Osteoblast (primary cell): ENCODE data around the gene CAPN14. TPM values are rescaled to one million over a fixed set of nuclear protein-coding genes. Genes with fewer than 3 reads are reported as not detected.

Experiments
- DNase-seq: peaks from one replicate; pipeline ENCODE4 v3.0.0; 2011; ENCODE audit warnings: low spot score, mixed read lengths; ENCODE audit not compliant: insufficient read length; ENCODE audit errors: missing footprints
- H2AFZ ChIP-seq: 2 replicates; pipeline ENCODE4 v1.6.0; 2011; ENCODE audit warnings: mild to moderate bottlenecking, low read length
- H3K27ac ChIP-seq: 2 replicates; pipeline ENCODE4 v1.5.1; 2011; ENCODE audit warnings: mild to moderate bottlenecking, low read depth, low read length, moderate library complexity
- H3K27me3 ChIP-seq: 2 replicates; pipeline ENCODE4 v1.6.0; 2012; ENCODE audit warnings: mild to moderate bottlenecking, control low read depth, inconsistent platforms, low read length, moderate library complexity; ENCODE audit not compliant: insufficient read depth
- H3K36me3 ChIP-seq: 2 replicates; pipeline ENCODE4 v1.5.1; 2011; ENCODE audit warnings: mild to moderate bottlenecking, low read length, control low read depth, moderate library complexity; ENCODE audit not compliant: insufficient read depth
- H3K4me1 ChIP-seq: 2 replicates; pipeline ENCODE4 v1.5.1; 2011; ENCODE audit warnings: mild to moderate bottlenecking, low read length, control low read depth, moderate library complexity; ENCODE audit not compliant: insufficient read depth
- H3K4me2 ChIP-seq: 2 replicates; pipeline ENCODE4 v1.6.0; 2011; ENCODE audit warnings: mild to moderate bottlenecking, low read length; ENCODE audit not compliant: insufficient read depth
- H3K4me3 ChIP-seq: fragments of 200-600 bp; sonication (generic); 3 replicates; pipeline ENCODE4 v1.5.1; 2012; ENCODE audit warnings: mild to moderate bottlenecking, low read length, inconsistent platforms; ENCODE audit not compliant: insufficient read depth
- H3K79me2 ChIP-seq: 2 replicates; pipeline ENCODE4 v1.6.0; 2012; ENCODE audit warnings: mild to moderate bottlenecking, low read length, control low read depth, inconsistent platforms; ENCODE audit not compliant: insufficient read depth
- H3K9me3 ChIP-seq: 2 replicates; pipeline ENCODE4 v1.5.1; 2011; ENCODE audit warnings: low read depth, low read length, control low read depth
- H4K20me1 ChIP-seq: 2 replicates; pipeline ENCODE4 v1.6.0; 2012; ENCODE audit warnings: mild to moderate bottlenecking, low read length, control low read depth; ENCODE audit not compliant: insufficient read depth
- CTCF ChIP-seq: IDR thresholded peaks from 2 replicates; pipeline ENCODE4 v1.5.1; 2011; ENCODE audit warnings: mild to moderate bottlenecking, low read depth, low read length, moderate library complexity; ENCODE audit errors: extremely low read depth
- total RNA-seq: library from RNA; depleted of rRNA; stranded (reverse); fragments of >200 nt; gene quantifications from 2 replicates; pipeline ENCODE4 v1.2.3, GENCODE V29; 2012

The CAPN14 gene
- total RNA-seq, 1 donor, result under 0.01 TPM

DNA sequence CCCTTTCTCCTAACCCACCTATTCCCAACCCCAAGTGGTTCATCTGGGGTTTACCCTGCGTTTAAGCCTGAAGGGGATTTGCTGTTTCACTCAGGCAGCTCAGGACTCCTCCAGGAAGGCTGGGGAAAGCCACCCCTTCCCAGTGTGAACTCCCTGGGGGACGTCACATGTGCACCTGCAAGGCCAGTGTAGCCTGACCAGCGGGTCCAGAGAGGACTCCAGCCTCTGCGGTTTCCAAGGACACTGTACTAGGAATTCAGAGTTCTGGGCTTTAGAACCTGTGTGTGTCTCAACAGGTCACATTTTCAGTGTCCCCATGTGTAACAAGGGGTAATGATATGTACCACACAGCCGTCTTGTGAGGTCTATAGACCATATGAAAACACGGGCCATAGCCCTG, 34.5 kb upstream of the CAPN14 start:
- Histone ChIP-seq H4K20me1 (no peaks in the 10 kb centered on the region), H3K4me2 (no peak overlapping the region), H2AFZ (no peak overlapping the region)

GRCh38 chr2:31251018-31251417, 33.7 kb upstream of the CAPN14 start:
- TF ChIP-seq CTCF, result no peak

More for the DNA sequence above, 34.5 kb upstream of the CAPN14 start:
- no peaks in the 10 kb centered on the region for H3K27me3 ChIP-seq
- no peak overlapping the region for H3K4me3 ChIP-seq
- no peak for DNase-seq
- no peak overlapping the region for H3K27ac ChIP-seq
- H3K4me1 ChIP-seq, result no peaks in the 10 kb centered on the region
- peaks cover 5% of the 10 kb centered on the region for H3K36me3 ChIP-seq
- H3K79me2 ChIP-seq, result no peaks in the 10 kb centered on the region
- no peaks in the 10 kb centered on the region for H3K9me3 ChIP-seq
- no peak for TF ChIP-seq CTCF

DNA sequence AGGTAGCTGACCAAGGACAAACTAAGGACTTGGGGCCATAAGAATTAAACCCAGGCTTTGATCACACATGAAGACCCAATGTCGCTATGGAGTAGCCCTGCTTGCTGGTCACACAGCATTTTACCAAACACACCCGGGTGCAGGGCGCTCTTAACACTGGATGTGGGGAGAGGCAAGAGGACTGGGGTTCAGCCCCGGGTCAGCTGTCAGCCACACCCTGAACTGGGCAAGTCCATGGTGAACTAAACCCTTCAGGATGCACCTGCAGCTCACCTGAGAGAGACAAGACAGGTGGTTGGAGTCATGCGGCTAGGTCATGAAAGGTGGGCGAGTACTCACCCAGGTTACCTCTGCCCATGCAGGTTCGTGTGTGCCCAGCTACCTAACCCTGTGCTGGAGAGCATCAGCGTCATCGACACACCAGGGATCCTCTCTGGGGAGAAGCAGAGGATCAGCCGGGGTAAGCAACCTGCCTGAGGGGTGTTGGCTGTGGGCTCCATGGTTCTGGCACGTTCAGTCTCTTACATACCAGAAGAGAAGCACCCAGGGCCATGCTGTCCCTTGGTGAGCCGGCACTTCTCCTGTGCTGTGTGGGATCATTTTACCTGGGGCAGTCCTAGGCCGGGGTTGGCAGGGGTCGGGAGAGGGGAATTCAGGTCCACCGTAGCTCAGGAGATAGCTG, 31.8 kb upstream of the CAPN14 start:
- TF ChIP-seq CTCF, result no peak

More at GRCh38 chr2:31251018-31251417, 33.7 kb upstream of the CAPN14 start:
- H3K27ac ChIP-seq, result no peak overlapping the region
- H2AFZ ChIP-seq, result no peak overlapping the region
- no peaks in the 10 kb centered on the region for H4K20me1 ChIP-seq
- DNase-seq, result no peak
- H3K4me3 ChIP-seq, result no peak overlapping the region
- H3K4me1 ChIP-seq, result peaks cover 5% of the 10 kb centered on the region
- no peaks in the 10 kb centered on the region for H3K9me3 ChIP-seq
- H3K36me3 ChIP-seq, result peaks cover 5% of the 10 kb centered on the region
- H3K4me2 ChIP-seq, result no peak overlapping the region
- H3K79me2 ChIP-seq, result no peaks in the 10 kb centered on the region
- no peaks in the 10 kb centered on the region for H3K27me3 ChIP-seq

DNA sequence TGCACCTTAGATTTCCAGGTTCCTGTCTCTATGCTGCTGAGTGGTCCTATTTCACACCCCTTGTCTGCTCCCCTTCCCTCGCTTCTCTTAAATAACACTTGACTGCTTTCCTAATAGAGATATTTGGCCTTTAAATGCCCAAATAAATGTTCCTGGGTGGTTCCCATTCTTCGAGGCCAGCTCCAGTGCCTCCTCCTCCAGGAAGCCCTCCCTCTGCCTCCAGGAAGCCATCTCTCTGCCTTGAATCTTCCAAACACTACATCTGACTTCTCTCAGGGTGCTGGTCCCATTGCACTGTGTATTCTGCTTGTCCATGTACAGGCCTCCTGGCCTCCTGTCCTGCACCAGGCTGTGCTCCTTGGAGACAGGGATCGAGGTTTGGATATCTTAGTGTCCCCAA, 30.8 kb upstream of the CAPN14 start:
- Histone ChIP-seq H4K20me1 (no peaks in the 10 kb centered on the region), H3K4me2 (no peak overlapping the region), H3K27ac (no peak overlapping the region), H2AFZ (no peak overlapping the region), H3K4me3 (no peak overlapping the region), H3K27me3 (no peaks in the 10 kb centered on the region), H3K4me1 (peaks cover 5% of the 10 kb centered on the region), H3K79me2 (no peaks in the 10 kb centered on the region), H3K36me3 (peaks cover 5% of the 10 kb centered on the region), H3K9me3 (no peaks in the 10 kb centered on the region)
- no peak for TF ChIP-seq CTCF
- no peak for DNase-seq

More for the DNA sequence above, 31.8 kb upstream of the CAPN14 start:
- H3K4me1 ChIP-seq, result peaks cover 5% of the 10 kb centered on the region
- no peak overlapping the region for H2AFZ ChIP-seq
- no peak overlapping the region for H3K4me2 ChIP-seq
- H3K27ac ChIP-seq, result no peak overlapping the region
- H4K20me1 ChIP-seq, result no peaks in the 10 kb centered on the region
- H3K36me3 ChIP-seq, result peaks cover 5% of the 10 kb centered on the region
- no peaks in the 10 kb centered on the region for H3K27me3 ChIP-seq
- no peaks in the 10 kb centered on the region for H3K79me2 ChIP-seq
- no peak for DNase-seq
- no peaks in the 10 kb centered on the region for H3K9me3 ChIP-seq
- no peak overlapping the region for H3K4me3 ChIP-seq
